ENCODE data around the gene AGFG2.
"Not testable (repeated sequence)": the region's sequence is repeated elsewhere in the genome, so short reads cannot be mapped to it uniquely, and the experiment has no call there.

The AGFG2 gene

GRCh38 chr7:100553032-100553431 is 14.0 kb downstream of the AGFG2 start:
- DNase-seq = no peak

GRCh38 chr7:100555701-100556100 is 16.7 kb downstream of the AGFG2 start:
- DNase-seq = no peak

DNA sequence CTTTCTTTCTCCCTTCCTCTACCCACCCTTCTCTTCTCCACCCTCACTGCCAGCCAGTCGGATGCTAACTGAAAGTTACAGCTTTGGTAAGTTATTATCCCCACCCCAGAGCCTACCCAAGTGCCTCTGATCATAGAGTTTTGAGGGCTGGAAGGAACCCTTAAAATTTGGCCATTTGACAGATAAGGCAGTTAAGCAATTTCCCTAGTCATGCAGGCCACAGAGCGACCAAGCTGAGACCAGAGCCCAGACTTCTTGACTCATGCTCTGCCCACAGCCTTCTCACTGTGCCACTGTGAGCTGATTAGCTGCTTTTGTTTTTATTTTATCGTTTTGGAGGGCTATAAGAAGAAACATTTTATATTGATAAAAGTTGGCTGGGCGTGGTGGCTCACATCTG is 17.5 kb downstream of the AGFG2 start:
- peak; percentile 34 for DNase-seq

- DNase-seq = no peak
These were observed 20.1 kb downstream of the AGFG2 start for GRCh38 chr7:100559127-100559526.

DNA sequence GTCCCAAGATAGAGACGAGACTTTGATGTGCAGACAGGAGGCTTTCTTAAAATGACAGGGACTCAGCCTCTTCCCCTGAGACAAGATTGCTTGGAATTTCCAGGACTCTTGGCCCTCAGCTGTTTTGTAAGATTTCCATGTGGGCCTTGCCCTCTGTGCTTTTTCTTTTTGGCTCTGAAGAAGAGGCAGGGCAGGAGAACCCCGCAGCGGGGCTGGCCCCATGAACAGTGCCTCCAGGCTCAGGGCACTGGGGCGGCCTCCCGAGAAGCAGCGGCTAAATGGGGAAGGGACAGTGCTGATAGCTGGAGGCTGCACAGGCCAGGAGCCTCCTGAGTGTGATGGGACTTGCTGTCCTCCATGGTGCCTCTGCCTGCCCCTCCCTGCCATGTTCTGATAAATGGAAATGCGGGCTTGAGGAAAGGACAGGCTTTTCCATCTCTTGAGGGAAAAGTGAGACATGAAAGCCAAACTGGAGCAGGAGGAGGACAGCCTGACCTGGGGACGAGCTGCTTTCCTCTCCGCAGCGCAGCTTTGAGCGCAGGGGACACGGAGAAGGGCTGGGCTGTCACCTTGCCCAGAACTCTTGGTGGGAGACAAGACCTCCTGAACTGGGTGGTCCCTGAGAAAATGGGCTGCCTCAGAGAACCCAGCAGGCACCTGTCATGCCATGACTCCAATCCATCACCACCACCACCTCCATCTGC is 22.6 kb downstream of the AGFG2 start:
- DNase-seq = no peak

DNA sequence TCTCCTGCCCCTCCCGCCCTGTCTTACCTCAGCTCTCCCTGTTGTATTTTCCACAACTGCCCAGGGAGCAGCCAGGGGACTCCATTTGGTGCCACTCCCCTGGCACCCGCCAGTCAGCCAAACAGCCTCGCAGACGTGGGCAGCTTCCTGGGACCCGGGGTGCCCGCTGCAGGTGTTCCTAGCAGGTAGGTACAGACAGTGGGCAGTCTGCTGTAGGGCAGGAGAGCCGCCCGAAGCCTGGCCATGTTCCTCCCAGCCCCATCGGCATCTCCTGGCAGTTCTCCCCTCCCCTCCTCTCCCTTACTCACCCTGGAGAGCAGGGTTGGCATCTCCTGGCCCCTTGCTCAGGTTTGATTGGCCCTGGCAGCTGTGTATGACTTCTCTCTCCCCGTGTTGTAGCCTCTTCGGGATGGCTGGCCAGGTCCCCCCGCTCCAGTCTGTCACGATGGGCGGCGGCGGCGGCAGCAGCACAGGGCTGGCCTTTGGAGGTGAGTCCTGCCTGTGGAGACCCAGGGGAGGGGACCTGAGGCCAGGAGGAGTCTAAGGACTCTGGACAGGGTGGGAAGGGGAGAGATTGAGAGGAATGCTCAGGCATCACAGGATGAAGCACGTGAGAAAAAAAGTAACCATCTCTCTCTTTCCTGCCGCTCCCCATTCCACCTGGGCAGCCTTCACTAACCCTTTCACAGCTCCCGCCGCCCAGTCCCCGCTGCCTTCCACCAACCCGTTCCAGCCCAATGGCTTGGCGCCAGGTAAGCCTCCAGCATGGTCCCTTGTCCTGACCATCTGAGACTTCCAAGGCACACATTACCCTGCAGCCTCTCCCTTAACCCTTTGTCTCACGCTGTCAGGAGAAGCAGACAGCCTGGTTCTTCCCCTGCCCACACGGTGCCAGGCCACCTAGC is 23.4 kb downstream of the AGFG2 start:
- no peak for DNase-seq

DNA sequence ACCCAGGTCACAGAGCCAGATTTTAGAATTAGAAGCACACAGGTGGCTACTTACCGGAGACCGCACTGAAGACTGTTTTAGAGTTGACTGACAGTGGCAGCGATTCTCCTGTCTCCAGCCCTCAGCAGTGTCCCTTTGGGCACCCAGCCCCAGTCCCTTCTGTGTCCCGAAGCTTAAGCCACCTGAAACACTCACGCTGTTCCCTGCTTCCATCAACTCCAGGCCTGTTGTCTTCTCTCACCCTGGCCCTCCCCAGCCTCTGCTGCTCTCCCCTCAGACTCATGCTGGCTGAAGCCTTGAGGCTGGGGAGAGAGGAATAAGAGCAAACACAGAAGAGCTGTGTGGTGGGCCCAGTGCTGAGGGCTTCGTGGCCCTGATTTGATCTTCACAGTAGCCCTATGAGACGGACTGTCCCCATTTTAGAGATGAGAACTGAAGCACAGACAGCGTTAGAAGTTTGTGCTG is 24.1 kb downstream of the AGFG2 start:
- no peak for DNase-seq

DNA sequence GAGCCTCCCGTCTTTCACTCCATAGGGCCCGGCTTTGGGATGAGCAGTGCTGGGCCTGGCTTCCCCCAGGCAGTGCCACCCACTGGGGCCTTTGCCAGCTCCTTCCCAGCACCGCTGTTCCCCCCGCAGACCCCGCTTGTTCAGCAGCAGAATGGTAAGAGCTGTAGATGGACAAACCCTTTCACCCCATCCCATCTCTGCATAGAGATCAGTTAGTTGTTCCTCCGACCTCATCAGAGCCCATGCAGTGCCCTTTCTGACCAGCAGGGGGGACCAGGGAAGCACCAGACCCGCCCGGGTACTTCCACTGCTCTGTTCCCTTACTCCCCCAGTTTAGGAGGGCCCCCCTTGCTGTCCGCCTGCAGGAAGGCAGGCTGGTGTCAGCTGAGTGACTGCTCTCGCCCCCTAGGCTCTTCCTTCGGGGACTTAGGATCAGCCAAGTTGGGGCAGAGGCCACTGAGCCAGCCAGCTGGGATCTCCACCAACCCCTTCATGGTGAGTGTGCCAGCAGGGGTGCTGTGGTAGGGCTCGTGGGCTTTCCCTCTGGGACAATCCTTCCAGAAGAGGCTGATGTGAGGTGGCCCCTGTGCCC is 24.9 kb downstream of the AGFG2 start:
- peak; percentile 69 for DNase-seq

DNA sequence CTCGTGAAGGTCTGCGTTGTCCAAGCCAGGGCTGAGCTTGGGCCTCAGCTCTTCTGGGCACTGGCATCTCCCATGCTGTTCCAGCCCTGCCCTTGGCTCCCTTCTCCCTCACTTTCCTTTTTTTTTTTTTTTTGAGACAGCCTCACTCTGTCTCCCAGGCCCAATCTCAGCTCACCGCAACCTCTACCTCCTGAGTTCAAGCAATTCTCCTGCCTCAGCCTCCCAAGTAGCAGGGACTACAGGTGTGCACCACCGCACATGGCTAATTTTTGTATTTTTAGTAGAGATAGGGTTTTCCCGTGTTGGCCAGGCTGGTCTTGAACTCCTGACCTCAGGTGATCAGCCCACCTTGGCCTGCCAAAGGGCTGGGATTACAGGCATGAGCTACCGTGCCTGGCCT is 25.4 kb downstream of the AGFG2 start:
- DNase-seq = not testable (repeated sequence)

DNA sequence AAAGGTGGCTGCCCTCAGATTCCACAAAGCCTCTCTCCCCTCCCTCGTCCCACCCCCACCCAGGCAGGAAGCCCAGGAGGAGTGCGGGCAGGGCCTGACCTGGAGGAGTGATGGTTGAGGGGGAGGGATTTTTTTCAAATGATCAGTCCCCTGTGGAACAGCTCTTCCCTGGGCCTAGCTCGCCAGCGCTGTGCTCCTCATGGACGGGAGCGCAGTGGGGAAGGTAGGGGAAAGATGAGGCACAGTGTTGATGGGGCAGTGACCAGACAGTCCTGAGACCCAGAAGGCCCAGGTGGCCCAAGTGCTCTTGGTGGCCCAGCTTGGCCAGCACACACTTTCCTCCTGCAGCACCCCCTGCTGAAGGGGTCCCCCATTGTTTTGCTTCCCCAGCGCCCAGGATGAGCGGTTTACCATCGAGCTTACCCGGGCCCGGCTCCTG is 26.1 kb downstream of the AGFG2 start:
- no peak for DNase-seq

DNA sequence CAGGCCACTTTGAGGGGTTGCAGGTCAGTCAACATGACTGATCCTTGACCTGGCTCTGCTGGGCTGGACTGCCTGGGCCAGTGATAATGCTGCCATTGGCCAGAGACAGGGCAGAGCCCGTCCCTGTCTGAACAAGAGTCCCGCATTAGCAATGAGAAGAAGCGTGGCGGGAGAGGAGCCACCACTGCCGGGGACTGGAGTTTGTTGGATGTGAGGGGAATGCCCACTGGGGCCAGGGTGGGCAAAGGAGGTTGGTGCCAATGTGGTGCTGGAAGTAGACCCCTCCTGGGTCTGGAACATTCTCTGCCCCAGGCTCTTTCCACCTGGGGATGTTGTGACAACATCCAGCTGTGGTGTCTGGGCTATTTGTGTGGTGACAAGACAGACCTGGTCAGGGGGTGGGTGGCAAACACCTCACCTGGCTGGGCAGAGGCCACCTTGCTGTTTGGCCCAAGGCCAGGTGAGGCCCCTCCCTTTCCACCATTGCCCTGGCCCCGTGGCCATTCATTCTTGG is 27.1 kb downstream of the AGFG2 start:
- no peak for DNase-seq

- no peak for DNase-seq
These were observed 28.2 kb downstream of the AGFG2 start for GRCh38 chr7:100567031-100567730.

DNA sequence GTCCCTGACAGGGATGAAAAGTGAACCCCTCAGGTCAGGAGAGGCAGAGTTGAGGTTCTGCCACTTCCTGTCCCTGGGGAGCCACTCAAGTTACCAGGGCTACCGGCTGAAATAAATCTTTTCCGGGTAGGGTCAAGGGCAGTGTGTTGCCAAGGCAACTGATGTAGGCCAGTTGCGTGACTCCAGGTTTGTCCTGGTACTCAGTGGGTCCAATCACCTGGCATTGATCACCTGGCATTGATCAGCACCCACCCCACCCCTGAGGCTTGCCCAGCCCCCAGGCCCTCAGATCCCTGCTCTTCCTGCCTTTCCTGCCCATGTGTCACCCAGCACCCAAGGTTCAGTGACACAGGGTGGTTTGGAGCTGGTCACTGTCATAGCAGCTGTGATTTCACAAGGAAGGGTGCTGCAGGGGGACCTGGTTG is 28.8 kb downstream of the AGFG2 start:
- no peak for DNase-seq

DNA sequence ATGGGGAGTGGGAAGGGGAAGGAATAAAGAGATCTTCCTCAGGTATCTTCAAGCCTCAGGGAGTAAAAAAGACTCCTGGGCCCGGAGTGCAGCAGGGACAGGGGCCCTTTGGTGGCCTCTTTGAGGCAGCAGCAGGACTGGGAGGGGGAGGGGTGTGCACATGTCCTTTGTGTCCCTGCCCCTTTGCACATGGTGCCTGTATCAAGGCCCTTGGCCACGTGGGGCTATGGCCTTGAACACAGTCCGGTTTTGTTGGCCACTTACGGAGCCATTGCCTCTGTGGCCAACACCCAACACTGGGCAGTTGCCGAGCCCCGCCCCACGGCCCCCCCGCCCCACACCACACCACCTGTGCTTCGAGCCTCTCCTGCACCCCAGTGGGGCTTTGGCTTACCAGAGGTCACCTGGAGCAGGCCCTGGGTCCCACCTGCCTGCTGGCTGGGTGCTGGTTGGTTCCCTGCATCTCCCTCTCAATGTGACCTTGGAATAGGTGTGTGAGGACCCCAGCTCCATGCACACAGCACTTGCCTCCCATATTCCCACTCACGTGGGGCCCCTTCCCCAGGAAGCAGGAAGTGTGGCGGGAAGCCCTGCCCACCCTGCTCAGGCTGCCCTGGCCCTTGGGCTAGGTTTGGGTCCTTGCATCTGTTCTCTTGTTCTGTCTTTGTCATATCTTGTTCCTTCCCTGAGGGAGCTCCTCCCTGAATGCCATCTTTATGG is 29.3 kb downstream of the AGFG2 start:
- DNase-seq = no peak

DNA sequence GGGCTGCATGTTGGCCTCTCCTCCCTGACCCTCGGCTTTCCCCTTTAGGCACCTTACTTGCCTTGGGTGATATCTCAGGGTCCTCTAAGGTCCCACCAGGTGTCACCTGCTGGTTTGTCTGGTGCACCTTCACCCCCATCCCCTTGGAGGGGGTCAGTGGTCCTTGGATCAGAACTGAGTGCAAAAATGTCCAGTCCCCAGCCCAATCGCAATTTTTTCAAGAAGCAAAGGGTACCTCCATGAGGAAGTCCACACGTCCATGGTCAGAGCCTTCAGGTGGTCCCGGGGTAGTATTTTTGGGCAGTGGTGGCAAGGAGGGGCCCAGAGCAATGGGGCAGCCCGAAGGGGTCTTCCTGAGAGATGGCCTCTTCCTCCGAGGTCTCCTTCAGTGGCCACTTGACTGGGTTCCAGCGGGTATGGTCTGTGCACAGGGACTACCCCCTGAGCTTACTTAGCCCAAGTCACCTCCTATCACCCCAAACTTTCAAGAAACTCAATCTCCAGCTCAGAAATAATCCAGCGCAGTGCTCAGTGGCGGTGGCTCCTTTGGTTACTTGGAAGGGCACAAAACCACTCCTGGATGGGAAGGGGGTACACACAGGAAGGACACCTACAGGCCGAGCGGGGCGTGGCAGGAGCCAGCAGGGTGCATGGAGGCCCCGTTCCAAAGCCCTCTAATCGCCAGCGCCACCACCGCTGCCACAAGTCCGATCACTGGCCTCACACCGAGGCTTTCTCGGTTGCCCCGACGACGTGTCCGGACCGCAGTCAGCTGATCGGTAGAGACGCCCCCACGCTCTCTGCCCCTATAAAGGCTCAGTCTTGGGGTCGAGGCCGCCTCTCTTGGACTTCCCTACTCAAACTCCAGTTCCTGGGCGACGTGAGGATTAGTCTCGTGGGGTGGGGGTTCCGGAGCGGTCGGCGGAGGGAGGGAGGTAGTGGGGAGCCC is 30.2 kb downstream of the AGFG2 start:
- peak; percentile 42 for DNase-seq

GRCh38 chr7:100570954-100571828 is 32.2 kb downstream of the AGFG2 start:
- DNase-seq = peak; percentile 36

DNA sequence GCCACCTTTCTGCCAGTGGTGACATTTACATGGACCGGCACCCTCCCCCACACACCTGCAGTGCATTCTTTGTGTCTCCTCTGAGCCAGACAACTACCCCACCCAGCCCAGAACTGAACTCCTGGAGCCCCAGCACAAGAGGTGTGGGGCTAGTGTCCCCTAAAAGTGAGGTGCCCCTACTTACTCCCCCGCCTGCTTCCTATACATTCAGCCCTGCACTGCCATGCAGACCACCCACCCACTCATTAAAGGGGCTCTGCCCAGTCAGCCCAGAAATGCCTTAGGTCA is 32.8 kb downstream of the AGFG2 start:
- no peak for DNase-seq

DNA sequence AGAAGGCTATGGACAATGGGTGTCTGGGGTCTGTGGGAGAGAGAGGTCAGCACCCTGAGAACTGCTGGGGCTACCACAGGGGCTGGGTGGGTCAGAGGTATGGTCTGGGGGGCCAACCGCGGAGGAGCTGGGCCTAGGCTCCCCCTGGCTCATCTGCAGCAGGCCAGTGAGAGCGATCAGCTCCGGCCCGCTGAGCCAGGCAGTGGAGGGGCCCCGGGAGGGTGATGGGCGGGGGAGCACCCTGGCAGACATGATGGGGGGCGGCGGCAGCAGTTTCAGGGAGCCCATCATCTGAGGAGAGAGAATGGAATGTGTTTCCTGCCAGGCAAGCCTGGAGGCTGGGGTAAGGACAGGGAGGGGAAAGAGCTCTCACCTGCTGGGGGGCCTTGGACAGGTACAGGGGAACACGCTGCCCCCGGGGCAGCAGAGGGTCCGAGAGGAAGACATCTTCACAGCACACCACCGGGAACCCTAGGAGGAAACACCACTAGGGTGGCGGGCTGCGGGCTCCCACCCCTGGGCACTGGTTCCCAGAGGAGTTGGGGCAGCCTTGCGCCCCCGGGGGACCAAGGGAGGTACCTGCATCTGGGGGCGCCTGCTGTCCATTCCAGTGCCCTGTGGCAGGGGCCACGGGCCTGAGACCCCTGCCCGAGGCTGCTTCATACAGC is 33.4 kb downstream of the AGFG2 start:
- DNase-seq = no peak

DNA sequence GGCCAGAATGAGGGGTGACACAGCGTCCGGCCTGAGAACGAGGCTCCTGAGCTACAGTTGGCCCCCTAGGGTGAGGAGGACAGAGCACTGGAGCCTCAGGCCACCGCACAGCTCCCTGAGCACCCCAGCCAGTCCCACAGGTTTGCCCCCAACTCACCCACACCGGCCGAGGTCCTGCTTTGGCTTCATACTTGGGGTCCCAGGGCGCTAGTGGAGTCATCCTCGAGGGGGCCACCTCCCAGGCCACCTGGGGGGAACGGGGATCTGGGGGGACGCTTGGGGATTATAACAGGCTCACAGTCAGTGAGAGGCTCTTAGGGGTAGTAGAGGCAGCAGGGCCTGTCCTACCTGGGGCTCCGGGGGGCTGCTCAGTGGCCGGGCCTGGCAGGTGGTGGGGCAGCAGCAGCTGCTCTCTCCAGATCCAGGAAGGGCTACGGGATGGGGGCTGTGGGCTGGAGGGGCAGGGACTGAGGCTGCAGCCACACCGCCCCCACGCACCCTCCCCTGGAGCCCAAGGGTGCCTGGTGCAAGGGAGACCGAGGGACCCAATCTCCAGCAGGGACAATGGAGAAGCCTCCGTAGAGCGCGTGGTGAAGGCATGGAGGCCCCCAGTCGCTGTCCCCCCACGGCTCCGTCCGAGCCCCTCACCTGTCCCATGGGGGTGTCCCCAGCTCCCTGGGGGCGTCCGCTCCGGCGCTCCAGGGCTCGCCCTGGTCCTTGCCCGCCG is 34.1 kb downstream of the AGFG2 start:
- DNase-seq = no peak
